SHP77 treated with DMSO at 0.1 percent for 48 hours (cell line): ENCODE measurements around the gene CYB5R2.
"Not testable (repeated sequence)": the region's sequence is repeated elsewhere in the genome, so short reads cannot be mapped to it uniquely, and the experiment has no call there.

ENCODE experiments used
- DNase-seq: peaks from one replicate; lab custom pipeline; 2025; lab: John Stamatoyannopoulos, UW

CYB5R2 gene

GRCh38 chr11:7668911-7669310 lies 4.4 kb downstream of the CYB5R2 start:
- no peak for DNase-seq

GRCh38 chr11:7668464-7668863 lies 4.8 kb downstream of the CYB5R2 start:
- DNase-seq, result no peak

DNA sequence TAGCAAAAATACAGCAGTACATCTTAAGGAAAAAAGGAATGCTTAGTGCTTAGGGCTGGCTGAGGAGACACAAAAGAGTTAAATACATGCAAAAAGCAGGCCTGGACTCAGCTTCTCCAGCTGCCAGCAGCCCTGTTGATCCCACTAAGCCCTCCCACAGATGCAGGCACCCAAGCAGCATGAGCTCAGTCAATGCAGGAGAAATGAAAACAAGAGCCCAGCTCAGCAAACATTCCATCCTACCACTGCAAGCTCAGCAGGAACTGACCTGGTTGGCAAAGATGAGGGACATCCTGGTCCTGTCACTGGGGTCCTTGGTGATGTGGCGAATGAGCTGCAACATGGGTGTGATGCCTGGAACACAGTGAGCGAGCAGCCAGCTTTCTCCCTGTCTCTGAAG lies 5.8 kb downstream of the CYB5R2 start:
- DNase-seq, result no peak

DNA sequence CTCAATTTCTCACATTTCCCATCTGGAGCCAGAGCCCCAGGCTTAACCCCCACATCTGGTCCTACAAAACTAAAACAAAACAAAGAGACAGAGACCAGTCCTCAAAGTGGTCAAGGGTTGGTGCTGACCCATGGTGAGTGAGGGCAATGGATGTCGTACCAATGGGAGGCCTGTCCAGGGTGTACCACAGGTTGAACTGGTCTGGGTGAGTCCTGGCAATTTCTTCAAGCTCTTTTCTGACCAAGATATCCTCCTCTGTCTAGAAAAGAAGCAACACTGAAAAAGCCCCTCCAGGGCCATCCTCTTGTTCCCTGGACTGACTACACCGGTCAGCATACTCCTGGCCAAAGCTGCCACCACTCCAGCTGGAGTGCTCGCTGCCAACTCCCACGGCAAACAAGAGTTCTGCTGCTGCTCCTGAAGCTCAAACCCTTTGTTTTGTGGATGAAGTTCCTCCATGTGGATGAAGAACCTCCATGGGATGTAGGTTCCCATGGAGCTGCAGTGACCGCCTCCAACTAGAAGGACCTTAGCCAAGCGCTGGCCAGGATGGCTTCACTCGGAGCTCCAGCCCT lies 6.9 kb downstream of the CYB5R2 start:
- no peak for DNase-seq

GRCh38 chr11:7665473-7666291 lies 7.6 kb downstream of the CYB5R2 start:
- DNase-seq, result no peak

GRCh38 chr11:7664867-7665266 lies 8.4 kb downstream of the CYB5R2 start:
- DNase-seq, result no peak

DNA sequence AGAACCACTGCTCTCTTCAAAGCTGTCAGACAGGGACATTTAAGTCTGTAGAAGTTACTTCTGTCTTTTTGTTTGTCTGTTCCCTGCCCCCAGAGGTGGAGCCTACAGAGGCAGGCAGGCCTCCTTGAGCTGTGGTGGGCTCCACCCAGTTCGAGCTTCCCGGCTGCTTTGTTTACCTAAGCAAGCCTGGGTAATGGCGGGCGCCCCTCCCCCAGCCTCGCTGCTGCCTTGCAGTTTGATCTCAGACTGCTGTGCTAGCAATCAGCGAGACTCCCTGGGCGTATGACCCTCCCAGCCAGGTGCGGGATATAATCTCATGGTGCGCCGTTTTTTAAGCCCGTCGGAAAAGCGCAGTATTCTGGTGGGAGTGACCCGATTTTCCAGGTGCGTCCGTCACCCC lies 9.8 kb downstream of the CYB5R2 start:
- DNase-seq, result not testable (repeated sequence)

- DNase-seq, result no peak
Measured at GRCh38 chr11:7657306-7658025, 15.8 kb downstream of the CYB5R2 start.

DNA sequence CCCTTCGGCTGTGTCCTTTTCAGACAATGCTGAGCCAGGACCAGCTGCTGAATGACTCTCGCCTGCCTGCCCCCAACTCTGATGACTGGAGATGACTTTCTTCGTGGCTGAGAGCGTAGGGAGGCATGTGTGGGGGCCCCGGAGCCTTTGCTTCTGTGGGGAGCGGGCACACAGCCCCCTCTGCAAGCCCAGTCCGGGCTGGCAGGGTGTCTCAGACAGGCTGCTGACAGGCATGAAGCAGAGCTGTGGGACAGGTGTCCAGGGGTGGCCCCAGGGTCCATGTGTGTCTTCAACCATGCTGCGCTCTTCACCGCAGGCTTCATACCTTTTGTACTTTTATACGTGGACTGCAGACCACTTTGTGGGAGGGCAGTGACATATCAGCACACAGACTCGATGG lies 16.6 kb downstream of the CYB5R2 start:
- DNase-seq, result no peak

- no peak for DNase-seq
Measured at GRCh38 chr11:7655253-7656217, 17.8 kb downstream of the CYB5R2 start.

DNA sequence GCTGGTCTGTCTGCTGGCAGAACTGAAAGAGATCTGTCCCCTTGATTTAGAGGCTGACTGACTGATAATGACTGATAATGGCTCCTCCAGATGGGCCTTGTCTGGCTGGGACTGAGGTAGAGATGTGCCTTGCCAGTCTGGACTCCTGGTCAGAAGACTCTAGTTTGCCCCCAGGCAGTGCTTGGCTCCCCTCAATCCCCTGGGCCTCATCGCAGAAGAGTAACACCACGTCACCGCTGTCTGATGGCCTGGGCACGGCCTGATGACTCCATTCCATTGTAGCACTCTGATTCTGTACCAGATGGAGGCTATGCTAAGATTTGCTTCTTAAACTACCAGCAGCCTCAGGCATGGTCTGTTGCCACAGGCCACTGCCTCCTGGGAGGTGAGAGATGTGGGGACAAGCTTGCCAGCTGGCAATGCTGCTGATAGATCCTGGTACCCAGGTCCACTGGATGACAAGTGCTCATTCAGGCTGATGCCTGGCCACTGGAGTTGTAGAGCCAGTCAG lies 19.1 kb downstream of the CYB5R2 start:
- DNase-seq, result no peak

DNA sequence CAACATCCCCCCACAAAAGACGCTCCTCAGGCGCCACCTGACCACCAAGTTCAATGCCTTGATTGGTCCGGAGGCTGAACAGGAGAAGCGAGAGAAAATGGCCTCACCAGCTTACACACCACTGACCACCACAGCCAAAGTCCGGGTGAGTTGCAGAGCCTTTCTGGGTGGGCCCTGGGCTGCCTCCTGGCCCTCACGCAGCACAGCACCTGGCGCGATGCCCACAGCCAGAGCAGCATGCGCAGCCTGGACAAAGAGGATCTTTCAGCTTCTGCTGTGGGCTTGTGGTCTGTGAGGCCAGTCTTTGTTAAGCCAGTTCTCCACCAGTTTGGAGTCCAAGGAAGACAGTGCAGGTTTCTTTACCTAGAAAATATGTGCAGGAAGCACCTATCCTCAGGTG lies 21.6 kb downstream of the CYB5R2 start:
- no peak for DNase-seq

- no peak for DNase-seq
Measured at GRCh38 chr11:7651140-7651551, 22.2 kb downstream of the CYB5R2 start.

DNA sequence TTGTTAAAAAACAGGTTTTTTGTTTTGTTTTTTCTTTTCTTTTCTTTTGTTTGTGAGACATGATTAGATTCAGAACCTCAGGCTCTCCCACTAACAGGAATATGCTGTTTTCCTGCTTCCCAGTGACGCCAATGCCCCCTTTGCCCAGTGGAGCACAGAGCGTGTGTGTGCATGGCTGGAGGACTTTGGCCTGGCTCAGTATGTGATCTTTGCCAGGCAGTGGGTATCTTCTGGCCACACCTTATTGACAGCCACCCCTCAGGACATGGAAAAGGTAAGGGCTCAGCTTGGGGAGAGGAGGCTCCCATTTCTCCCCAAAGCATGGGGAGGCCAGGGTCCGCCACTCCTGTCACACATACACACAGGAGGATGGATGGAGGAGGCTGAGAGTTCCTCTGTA lies 25.0 kb downstream of the CYB5R2 start:
- no peak for DNase-seq

GRCh38 chr11:7646866-7647265 lies 26.4 kb downstream of the CYB5R2 start:
- no peak for DNase-seq

- no peak for DNase-seq
Measured at GRCh38 chr11:7645206-7645605, 28.1 kb downstream of the CYB5R2 start.

DNA sequence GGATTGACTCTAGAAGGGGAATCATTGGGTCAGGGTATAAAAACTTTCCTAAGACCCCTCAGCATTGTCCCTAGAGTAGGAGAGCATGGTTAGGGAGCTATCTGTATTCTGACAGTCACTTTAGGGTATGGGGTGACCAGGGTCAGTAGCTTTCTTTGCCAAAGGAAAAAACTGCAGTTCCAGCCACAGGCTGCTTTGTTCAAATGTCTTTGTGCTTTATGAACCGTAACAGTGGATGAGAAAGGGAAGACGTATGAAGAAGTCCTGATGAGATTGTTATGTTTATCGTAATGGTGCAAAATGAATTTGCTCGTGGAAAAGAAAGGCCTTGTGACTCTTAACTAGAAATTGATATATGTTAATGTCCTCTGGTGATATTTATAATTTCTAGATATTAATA lies 30.0 kb downstream of the CYB5R2 start:
- no peak for DNase-seq

- DNase-seq, result no peak
Measured at GRCh38 chr11:7642747-7643146, 30.6 kb downstream of the CYB5R2 start.

DNA sequence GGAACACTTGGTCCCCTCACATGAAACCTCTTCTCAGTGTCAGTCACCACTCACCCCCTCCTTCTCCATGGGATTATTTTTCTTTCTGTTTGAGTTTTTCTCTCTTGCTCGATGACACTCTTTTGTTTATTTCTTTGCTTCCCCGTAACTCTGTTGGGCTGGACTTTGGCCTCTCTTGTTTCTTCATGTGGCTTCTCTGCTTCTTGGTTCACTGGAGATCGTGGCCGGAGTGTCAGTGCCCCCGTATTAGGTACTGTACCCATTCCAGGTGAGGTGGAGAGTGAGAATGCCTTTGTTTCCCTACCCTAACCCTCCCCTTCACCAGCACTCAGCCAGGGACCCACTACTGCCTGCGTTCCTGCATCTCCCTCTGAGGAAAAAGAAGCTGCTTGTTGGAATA lies 32.5 kb downstream of the CYB5R2 start:
- DNase-seq, result no peak

- no peak for DNase-seq
Measured at GRCh38 chr11:7639643-7640025, 33.7 kb downstream of the CYB5R2 start.

DNA sequence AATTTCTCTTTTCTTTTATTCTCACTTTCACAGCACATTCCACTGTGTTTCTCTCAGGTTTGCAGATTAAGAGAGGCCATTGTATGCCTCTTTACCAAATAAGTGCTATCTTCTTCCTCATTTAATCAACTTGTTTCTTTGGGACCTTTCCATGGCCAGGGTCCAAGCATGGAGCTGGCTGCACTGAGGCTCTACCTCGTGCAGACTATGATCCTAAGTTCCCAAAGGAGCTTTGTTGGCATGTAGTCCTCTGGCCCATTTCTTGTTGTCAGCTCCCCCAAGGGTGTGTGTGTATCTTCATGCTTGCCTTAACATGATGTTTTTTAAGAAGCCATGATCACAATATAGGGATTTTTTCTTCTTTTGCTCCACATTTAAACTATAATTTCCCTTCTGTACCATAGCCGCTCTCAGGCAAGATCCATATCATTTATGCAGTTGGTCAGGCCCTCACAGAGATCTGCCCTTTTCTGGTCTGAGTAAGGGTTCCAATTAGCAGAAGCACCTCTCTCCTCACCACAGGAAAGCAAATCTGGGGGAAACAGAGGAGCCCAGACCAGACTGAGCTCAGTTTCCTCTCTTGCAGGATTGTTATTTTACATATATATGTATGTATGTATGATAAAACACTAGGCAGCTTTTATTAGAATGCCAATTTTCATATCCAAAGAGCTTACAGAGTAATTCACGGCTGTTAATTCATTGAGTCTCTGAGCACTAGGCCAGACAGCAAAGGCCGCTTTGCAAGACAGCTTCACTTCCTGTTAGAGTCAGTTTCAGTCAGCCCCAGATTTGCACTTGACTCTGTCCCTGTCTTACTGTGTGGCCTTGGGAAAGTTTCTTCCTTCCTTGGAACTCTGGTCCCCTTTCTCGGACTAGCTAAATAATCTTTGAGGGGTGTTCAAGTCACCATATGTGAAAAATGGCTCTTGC lies 34.3 kb downstream of the CYB5R2 start:
- DNase-seq, result no peak
